Fibroblast of skin of left biceps (primary cell): ENCODE data around the gene GNAS.

Experiments
- DNase-seq, 2 experiments: peaks; one replicate each; pipeline ENCODE4 v3.0.0-alpha.2; 2013; ENCODE audit warnings: low read depth in 2 of 2

Gene GNAS

GRCh38 chr20:58853976-58854637 lies 1.6 kb downstream of the GNAS start:
- no peak for DNase-seq

- no peak for DNase-seq
These were observed 2.3 kb downstream of the GNAS start for GRCh38 chr20:58854638-58855471.

DNA sequence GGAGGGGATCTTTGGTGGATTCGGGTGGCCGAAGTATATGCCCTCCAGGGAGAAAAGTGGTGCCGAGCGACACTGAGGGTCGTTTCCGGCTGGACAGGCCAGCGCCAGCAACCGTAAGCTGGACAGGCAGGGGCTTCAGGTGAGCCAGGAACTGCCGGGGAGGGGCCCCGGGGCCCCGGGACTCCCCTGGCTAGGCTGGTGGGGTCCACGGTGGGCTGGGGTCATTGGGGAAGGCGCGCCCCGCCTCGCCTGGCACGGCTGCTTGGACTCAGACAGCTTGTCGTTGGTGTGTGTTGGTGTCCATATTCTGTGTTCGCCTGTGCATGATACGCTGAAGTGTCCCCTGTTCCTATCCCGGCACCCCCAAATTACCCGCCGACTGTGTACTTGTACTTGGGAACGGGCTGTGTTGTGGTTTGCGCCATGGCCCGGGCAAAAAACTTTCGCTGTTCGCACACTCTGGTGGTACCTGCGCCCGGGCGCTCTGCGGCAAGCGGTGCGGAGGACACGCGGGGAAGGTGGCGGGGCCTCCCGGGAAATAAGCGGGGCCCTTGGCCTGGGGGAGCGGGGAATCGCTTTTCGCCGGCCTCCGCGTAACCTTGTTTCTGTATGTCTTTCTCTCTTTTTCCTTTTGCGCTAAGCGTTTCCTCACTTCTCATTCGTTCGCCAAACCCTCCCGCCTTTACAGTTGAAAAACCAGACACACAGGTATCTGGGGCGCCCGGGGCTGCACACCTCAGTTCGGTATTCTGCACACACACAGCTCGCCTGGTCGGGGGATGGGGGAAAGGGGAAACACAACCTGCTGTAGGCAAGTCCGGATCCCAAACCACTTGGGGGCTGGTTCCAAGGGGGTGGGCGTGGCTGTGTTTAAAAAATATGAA lies 3.2 kb downstream of the GNAS start:
- no peak for DNase-seq

- DNase-seq = no peak
These were observed 10.7 kb downstream of the GNAS start for GRCh38 chr20:58863044-58863790.

DNA sequence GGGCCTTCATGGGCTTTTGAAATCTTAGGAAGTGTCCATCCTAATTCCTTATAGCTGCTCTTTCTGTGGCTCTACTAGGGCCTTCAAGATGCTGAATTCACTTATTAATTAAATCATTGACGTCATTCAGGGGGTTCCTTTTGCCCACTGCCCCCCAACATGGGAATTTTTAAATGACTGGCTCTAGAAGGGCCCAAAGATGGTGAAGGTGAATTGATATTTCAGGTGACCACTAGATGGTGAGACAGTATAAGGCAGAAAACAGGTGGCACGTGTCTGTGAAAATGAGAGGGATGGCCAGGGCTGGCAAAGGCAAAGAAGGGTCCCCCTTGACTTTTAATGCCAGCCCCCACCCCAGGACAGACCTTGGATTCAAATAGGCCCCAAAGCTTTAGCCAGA lies 11.8 kb downstream of the GNAS start:
- no peak for DNase-seq

DNA sequence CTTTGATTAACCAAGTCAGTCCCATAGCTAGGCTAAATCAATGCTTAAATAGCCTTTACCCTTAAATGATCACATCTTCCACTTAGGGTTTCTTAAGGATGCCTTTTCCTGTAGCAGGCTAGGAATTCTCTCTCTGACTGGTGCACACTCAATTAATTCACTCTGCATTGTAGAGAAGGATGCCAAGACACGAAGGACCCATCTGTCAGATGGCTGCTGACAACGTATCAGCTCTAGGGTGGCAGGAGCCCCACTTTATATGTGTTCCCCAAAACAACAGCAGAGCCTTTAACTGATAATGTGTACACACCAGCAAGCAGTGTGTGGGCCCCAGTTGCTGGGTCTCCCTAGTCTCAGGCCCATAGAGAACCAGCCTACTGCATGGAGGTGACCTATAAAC lies 13.3 kb downstream of the GNAS start:
- no peak for DNase-seq

GRCh38 chr20:58867211-58867610 lies 14.7 kb downstream of the GNAS start:
- no peak for DNase-seq

- DNase-seq = no peak
These were observed 16.3 kb downstream of the GNAS start for GRCh38 chr20:58868795-58869194.

DNA sequence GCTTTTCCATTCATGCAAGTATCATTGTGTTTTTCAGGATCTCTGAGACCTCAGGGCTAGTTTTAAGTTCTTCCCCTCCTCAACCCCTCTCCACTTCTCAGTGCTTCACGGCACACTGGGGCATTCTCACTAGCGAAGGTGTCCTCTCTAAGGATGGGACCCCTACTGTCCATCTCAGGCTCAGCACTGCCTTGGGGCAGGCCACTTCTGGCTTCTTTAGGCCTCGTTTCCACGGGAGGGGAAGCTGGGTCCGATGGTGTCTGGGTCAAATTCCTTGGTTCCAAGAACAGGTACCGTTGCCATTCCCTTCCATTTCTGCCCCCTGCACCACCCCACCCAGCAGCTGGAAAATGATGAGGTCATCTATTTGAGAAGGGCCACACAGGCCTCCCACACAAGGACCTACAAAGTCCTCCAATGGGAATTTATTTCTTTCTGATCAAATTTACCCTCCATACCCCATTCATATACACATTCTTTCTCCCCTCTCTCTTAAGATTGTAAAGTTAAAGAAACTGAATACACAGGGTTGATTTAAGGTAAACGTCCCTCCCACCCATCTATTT lies 17.2 kb downstream of the GNAS start:
- DNase-seq = no peak

DNA sequence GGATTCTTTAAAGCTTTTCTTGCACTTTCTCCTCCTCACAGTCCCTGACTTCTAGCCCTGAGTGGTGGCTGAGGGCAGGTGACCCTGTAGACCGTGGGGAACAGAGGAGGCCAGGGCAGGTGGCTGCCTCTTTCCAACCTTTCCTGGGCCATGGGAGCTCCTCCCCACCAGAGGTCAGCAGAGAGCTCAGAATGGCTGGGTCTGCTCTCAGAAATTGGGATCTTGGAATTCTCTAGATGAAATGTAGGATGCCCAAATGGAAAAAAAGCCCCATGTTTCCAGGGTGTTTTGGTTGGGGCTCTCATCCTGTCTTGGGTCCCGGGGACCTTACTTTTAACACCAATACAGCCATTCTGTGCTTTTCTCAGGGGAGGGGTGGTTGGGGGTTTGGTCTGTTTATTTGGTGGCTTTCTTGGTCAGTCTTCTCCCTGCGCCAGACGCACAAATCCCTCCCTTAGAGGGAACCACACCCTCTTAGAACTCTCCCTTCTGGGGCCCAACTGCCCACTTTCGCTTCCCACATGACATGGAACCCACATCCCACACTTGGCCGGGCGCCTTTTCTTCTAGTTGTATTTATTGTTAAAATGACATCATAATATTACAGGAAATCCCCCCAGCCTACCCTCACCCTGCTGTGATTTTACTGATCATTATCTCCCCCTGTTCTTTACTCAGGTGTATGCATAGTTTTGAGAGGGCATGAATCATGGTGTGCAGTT lies 17.9 kb downstream of the GNAS start:
- no peak for DNase-seq

- DNase-seq = no peak
These were observed 19.1 kb downstream of the GNAS start for GRCh38 chr20:58871533-58872102.

DNA sequence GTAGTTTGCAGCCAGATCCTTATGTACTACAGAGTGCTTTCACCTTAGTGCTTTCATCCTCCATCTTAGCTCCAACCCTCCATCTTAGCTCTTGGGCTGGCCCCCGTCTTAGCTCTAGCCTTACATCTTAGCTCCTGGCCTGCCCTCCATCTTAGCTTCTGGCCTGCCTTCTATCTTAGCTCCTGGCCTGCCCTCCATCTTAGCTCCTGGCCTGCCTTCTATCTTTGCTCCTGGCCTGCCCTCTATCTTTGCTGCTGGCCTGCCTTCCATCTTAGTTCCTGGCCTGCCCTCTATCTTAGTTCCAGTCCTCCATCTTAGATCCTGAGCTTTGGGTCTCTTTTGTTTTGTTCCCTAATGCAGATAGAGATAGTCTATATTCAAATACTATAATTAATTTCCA lies 22.0 kb downstream of the GNAS start:
- DNase-seq = no peak

DNA sequence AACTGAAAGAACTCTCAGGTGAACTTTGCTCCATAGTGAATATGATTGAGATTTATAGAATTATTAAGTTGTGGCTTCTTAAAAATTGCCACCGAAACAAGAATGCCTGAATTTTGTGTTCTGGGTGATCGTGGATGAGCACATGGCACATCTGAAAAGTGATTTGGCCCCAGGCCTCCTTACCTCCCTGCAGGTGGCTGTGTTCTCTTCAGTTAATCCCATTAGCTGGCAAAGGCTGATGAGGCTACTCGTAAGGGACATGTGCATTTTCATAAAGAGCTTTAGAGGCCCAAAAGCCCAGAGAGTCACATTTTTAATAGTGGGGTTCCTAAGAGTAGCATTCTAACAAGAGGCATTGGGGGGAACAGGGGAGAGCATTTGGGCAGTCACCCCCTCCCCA lies 22.6 kb downstream of the GNAS start:
- no peak for DNase-seq

DNA sequence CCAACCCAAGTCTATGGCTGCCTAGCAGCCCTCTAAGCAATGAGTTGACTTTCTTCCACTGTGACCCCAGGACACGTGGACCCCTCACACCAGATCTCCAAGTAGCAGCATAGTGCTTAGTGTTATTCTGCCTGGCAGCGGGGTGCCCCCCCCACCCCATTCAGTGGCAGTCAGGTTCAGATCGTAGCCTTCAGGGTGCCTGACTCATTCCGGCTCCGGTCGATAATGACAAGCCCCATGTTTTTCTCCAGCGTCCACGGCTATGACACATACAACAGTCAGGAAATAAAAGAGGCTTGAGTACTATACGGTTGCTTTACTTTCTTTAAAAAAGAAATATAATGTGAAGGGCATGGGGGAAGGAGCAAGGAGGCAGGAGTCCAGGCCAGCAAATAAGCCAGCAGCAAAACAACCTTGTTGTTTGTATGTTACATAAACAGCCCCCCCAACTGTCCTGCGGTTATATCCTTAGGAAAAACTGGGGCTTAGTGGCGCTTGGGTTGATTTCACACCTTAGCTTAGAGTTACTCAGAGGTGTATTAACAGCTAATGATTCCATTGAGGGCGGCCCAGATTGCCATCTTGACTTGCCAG lies 23.1 kb downstream of the GNAS start:
- no peak for DNase-seq

GRCh38 chr20:58876437-58876836 lies 23.9 kb downstream of the GNAS start:
- no peak for DNase-seq

- DNase-seq = no peak
These were observed 24.8 kb downstream of the GNAS start for GRCh38 chr20:58877050-58877975.

DNA sequence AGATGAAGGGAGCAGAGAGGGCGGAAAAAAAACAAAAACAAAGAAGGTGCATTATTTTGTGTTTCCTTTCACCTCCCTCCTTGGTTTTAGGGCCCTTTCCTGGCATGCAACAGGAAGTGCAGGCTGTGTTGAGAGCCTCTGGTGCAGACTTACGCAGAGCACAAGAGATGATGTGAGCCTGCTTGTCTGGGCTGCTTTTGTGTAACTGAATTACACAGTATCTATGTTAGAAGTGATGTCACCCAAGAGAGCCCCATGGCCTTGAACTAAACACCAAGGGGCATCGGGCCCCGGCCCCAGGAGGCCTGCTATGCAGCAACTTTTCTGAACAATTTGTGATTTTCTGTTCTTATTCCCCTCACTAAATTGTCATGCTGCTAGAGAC lies 25.5 kb downstream of the GNAS start:
- DNase-seq = no peak

GRCh38 chr20:58878399-58878798 lies 25.9 kb downstream of the GNAS start:
- no peak for DNase-seq

DNA sequence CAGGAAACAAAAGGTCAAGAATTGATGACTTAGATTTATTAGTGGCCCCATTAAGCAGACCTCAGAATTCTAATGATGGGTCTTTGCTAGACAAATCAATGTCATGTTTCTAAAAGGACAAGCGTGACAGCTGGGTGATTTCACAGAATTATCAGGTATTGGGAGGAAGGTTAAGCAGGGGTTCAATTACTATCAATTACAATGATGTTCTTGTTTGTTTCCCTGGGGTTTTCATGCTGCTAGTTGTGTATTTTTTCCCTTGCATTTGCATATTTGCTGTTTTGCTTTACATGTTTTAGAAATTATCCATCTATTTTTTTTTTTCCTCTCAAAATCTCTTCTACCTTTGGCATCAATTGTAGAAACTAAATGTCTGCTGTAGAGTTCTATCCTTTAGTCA lies 27.9 kb downstream of the GNAS start:
- no peak for DNase-seq
